GM12878 (cell line): ENCODE data around the gene MVK. TPM values are rescaled to one million over a fixed set of nuclear protein-coding genes. Genes with fewer than 3 reads are reported as not detected.

ENCODE experiments used
- ATAC-seq: fragments of 200-7000 bp; cut with Tn5 transposase; 3 replicates; pipeline ENCODE4 v1.9.1; 2020; ENCODE audit warnings: mild to moderate bottlenecking, moderate library complexity
- BruUV-seq: library from RNA; stranded (reverse); fragments of 400-500 nt; replicated peaks from 2 replicates; lab custom pipeline; 2021; lab: Mats Ljungman, UMichigan
- CTCF ChIA-PET: fragments of 300-600 bp; sonication (Branson Sonifier 250); formaldehyde crosslinking; extraction: SDS; loops from one replicate; lab custom pipeline; 2021; ENCODE audit warnings: inconsistent platforms; lab: Yijun Ruan, JAX
- POLR2A ChIA-PET: fragments of 350-600 bp; formaldehyde crosslinking; extraction: SDS; loops from one replicate; lab custom pipeline; 2021; ENCODE audit warnings: inconsistent platforms; lab: Charles Lee
- RAD21 ChIA-PET: fragments of 300-600 bp; sonication (Branson Sonifier 250); formaldehyde crosslinking; loops from one replicate; lab custom pipeline; 2023; ENCODE audit warnings: antibody characterized with exemption; ENCODE audit not compliant: unreplicated experiment; lab: Charles Lee
- SMC1A ChIA-PET: fragments of 300-600 bp; sonication (Branson Sonifier 250); formaldehyde crosslinking; loops from one replicate; lab custom pipeline; 2023; ENCODE audit not compliant: unreplicated experiment, uncharacterized antibody; lab: Charles Lee
- DNase-seq: peaks from one replicate; pipeline ENCODE4 v3.0.0-alpha.2; 2011; ENCODE audit warnings: low read depth, low spot score
- FAIRE-seq: peaks from 3 replicates; lab custom pipeline; 2011; peaks lifted over from hg19 to GRCh38; lab: Jason Lieb, UNC
- H2AFZ ChIP-seq: 2 replicates; pipeline ENCODE4 v1.6.0; 2011; ENCODE audit warnings: low read depth, low read length, control low read depth; ENCODE audit not compliant: control insufficient read depth
- H3K27ac ChIP-seq: 2 replicates; pipeline ENCODE4 v1.5.1; 2011; ENCODE audit warnings: control low read depth; ENCODE audit not compliant: control insufficient read depth, insufficient read depth
- H3K27me3 ChIP-seq, 2 experiments: replicated peaks in 1 of 2; 2 replicates each; pipeline versions ENCODE4 v1.6.0 to v1.6.1; 2011; ENCODE audit warnings: low read length in 1 of 2; ENCODE audit not compliant: control insufficient read depth in 2 of 2, insufficient read depth in 2 of 2
- H3K36me3 ChIP-seq, 2 experiments: 2 replicates each; pipeline ENCODE4 v1.5.1; 2011; ENCODE audit warnings: low read length in 1 of 2; ENCODE audit not compliant: control insufficient read depth in 2 of 2, insufficient read depth in 2 of 2
- H3K4me1 ChIP-seq: 2 replicates; pipeline ENCODE4 v1.6.1; 2011; ENCODE audit warnings: mild to moderate bottlenecking, low read length, moderate library complexity, mixed read lengths; ENCODE audit not compliant: control insufficient read depth, insufficient read depth
- H3K4me2 ChIP-seq: 2 replicates; pipeline ENCODE4 v1.6.0; 2011; ENCODE audit warnings: control low read depth; ENCODE audit not compliant: control insufficient read depth, insufficient read depth
- H3K4me3 ChIP-seq: fragments of 200-600 bp; sonication (generic); 2 replicates; pipeline ENCODE4 v1.5.1; 2016
- H3K79me2 ChIP-seq: 2 replicates; pipeline ENCODE4 v1.6.0; 2011; ENCODE audit warnings: low read length; ENCODE audit not compliant: control insufficient read depth, insufficient read depth
- H3K9ac ChIP-seq: 2 replicates; pipeline ENCODE4 v1.8.0; 2011; ENCODE audit warnings: low read length, control low read depth, mixed read lengths; ENCODE audit not compliant: control insufficient read depth, insufficient read depth
- H3K9me3 ChIP-seq: replicated peaks from 3 replicates; pipeline ENCODE4 v1.5.1; 2011; ENCODE audit warnings: mild to moderate bottlenecking, low read length; ENCODE audit not compliant: control insufficient read depth, insufficient read depth
- H4K20me1 ChIP-seq: 2 replicates; pipeline ENCODE4 v1.6.0; 2011; ENCODE audit not compliant: control insufficient read depth, insufficient read depth
- ASH2L ChIP-seq: fragments of 300-600, 200-600 bp; sonication (generic); IDR thresholded peaks from 2 replicates; pipeline ENCODE4 v1.6.1; 2017; ENCODE audit warnings: low read depth, mild to moderate bottlenecking, borderline replicate concordance
- BCL11A ChIP-seq: IDR thresholded peaks from 2 replicates; pipeline ENCODE4 v1.6.1; 2011; ENCODE audit warnings: low read depth, low read length
- CEBPB ChIP-seq, 2 experiments: fragments of 150-350 bp in 1 of 2; IDR thresholded peaks; 2 replicates each; pipeline ENCODE4 v1.6.1; 2012 to 2014; ENCODE audit warnings: low read depth in 2 of 2, low read length in 2 of 2, borderline replicate concordance in 1 of 2, inconsistent platforms in 1 of 2
- IRF3 ChIP-seq: fragments of 450-650 bp; IDR thresholded peaks from 2 replicates; pipeline ENCODE4 v1.6.1; 2014; ENCODE audit warnings: mild to moderate bottlenecking
- MAX ChIP-seq: IDR thresholded peaks from 2 replicates; pipeline ENCODE4 v1.6.1; 2012; ENCODE audit warnings: low read depth, low read length, improper control_type of control experiment
- SRF ChIP-seq, 2 experiments: IDR thresholded peaks; 2 replicates each; pipeline ENCODE4 v1.6.1; 2011; ENCODE audit warnings: low read depth in 2 of 2, low read length in 2 of 2, mild to moderate bottlenecking in 1 of 2, moderate library complexity in 1 of 2
- ZNF384 ChIP-seq: IDR thresholded peaks from 2 replicates; pipeline ENCODE4 v1.6.1; 2012; ENCODE audit warnings: low read depth, mild to moderate bottlenecking, low read length, improper control_type of control experiment, borderline replicate concordance
- WGBS: methylation state at CpG from one replicate; pipeline ENCODE4 v1.1.6; 2016; ENCODE audit warnings: low lambda C conversion rate; ENCODE audit not compliant: insufficient replicate concordance, insufficient coverage; ENCODE audit errors: missing lambda C conversion rate; 5-methylcytosine and 5-hydroxymethylcytosine counted together
- in situ Hi-C: fragments of 300-500 bp; cut with MboI; formaldehyde crosslinking; loops from 9 replicates; pipeline ENCODE4 v1.14.3; 2018; ENCODE audit warnings: mixed read lengths
- intact Hi-C: fragments of 100-400 bp; cut with micrococcal nuclease; formaldehyde crosslinking; loops from one replicate; pipeline ENCODE4 v1.14.2; 2022; ENCODE audit not compliant: unreplicated experiment
- polyA plus RNA-seq, 11 experiments: library from polyadenylated mRNA; depleted of rRNA in 4 of 11; unstranded in 6 of 11; stranded (reverse) in 5 of 11; fragments of >200 nt; fragmentation: Nextera tagmentation in 4 of 11; fragmentation: Illumina TruSeq in 1 of 11; extraction: Ambion mirVana in 4 of 11; extraction: Trizol in 1 of 11; gene quantifications; 1 replicate in 1 of 11; 2 replicates in 10 of 11; pipeline versions ENCODE4 v1.2.1 to v1.2.3, GENCODE V29; 2011 to 2016; ENCODE audit warnings: inconsistent platforms in 2 of 11, missing spikeins in 2 of 11, low read depth in 1 of 11
- total RNA-seq, 4 experiments: library from RNA; depleted of rRNA in 3 of 4; stranded (reverse); fragments of >200 nt in 3 of 4; fragmentation: Illumina TruSeq in 1 of 4; extraction: Trizol in 1 of 4; gene quantifications; 2 replicates each; pipeline versions ENCODE4 v1.2.1 to v1.2.3, GENCODE V29; 2013 to 2021

The MVK gene
- total and polyA plus RNA-seq, 10 of the 15 experiments (the other 5 are each of a cell fraction or from before 2014, with no cell fraction given), result 0.24 to 46.7 (median 31.9) TPM

DNA sequence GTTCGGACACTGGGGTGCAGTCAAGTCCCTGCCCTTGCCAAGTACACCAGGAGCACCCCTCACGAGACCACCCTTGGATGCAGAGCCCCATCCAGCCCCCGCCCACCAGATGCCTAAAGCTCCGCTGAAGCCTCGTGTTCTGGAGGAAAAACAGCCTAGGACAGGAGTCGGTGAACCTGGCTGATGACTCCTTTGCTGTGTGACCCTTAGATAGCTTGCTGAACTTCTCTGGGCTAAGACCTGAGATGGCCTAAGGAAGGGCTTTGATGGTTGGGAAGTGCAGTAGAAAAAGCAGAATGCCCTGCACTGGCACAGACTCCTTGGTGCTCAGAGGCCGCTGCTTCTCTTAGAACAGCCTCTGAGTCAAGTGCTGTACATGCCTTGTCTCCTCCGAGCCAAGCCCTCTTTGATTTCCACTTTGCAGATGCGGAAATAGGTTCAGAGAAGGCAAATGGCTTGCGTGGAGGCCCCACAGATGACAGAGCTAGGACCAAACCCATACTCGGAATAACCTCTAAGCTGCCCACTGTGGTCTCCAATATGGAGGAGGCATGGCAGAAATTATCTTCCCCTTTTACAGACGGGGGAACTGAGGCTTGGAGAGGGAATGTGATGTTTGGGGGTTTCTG lies 52.3 kb downstream of the MVK start:
- intact Hi-C loops, result no loop called here
- no peaks in the 10 kb centered on the region for H3K79me2 ChIP-seq
- 0 out of 4 replicates have a peak, but pooled peaks cover 0 to 2% of the 10 kb centered on the region in 2 experiments for H3K27me3 ChIP-seq
- DNase-seq (no peak), ATAC-seq (no peak), FAIRE-seq (no peak)
- no peaks in the 10 kb centered on the region for H3K4me1 ChIP-seq
- CTCF ChIA-PET, result no interaction called here
- in situ Hi-C loops, result no loop called here
- H3K36me3 ChIP-seq, result no peaks in the 10 kb centered on the region
- H4K20me1 ChIP-seq, result no peaks in the 10 kb centered on the region
- POLR2A ChIA-PET, result no interaction called here
- BruUV-seq, result no TSS peak
- H3K4me2 ChIP-seq, result no peak overlapping the region
- no peak for TF ChIP-seq BCL11A
- no peak for TF ChIP-seq ZNF384
- no peak for TF ChIP-seq MAX
- no peak for TF ChIP-seq SRF (IDR thresholded peaks at IDR 0.05; ENCODE audit: low read depth in 2 of 2, low read length in 2 of 2)
- TF ChIP-seq CEBPB (IDR thresholded peaks at IDR 0.05; ENCODE audit: borderline replicate concordance in 1 of 2, low read depth in 2 of 2, low read length in 2 of 2), result no peak
- no peak for TF ChIP-seq IRF3
- TF ChIP-seq ASH2L, result no peak
- 21% methylated on average over 12 of the region's 12 CpGs for WGBS
- SMC1A ChIA-PET, result no interaction called here
- H3K9me3 ChIP-seq, result no peaks in the 10 kb centered on the region
- no peak overlapping the region for H3K27ac ChIP-seq
- RAD21 ChIA-PET, result no interaction called here
- no peak overlapping the region for H2AFZ ChIP-seq
- no peak overlapping the region for H3K9ac ChIP-seq
- H3K4me3 ChIP-seq, result no peak overlapping the region
